Umbilical cord (tissue), 2 donors: Measurements from ENCODE around the gene ARHGEF7. TPM values are rescaled to one million over a fixed set of nuclear protein-coding genes. Genes with fewer than 3 reads are reported as not detected.
"Not testable (repeated sequence)": the region's sequence is repeated elsewhere in the genome, so short reads cannot be mapped to it uniquely, and the experiment has no call there.

ENCODE experiments used
- DNase-seq: peaks from one replicate; pipeline ENCODE4 v3.0.0-alpha.2; 2015; ENCODE audit warnings: low spot score
- total RNA-seq: library from RNA; depleted of rRNA; stranded (reverse); fragments of >200 nt; gene quantifications from one replicate; pipeline ENCODE4 v1.2.3, GENCODE V29; 2014; ENCODE audit warnings: low replicate concordance; ENCODE audit not compliant: insufficient read depth

The ARHGEF7 gene
- total RNA-seq, 1 donor from 2014 or later: 99.2 TPM

GRCh38 chr13:111168107-111168506, 53.0 kb downstream of the ARHGEF7 start:
- no peak for DNase-seq

DNA sequence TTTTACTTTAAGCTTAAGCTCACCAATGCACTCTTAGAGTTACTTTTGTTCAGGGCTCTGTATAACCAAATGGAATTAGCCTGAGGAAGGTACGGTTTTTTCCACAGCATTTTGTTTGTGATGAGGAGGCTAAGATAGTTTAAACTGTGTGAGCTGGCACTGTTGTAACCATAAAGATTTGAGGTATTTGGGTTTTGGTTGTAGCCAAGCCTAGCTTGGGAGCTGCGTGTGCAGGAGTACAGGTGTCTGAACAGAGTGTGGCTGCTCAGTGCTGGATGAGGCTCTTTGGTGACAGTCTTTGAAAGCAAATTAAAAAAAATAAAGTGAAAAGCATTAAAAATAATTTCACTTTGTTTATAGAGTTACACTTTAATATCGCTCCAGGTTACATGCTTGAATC, 56.0 kb downstream of the ARHGEF7 start:
- DNase-seq: no peak

- DNase-seq: no peak
Observed at GRCh38 chr13:111171629-111172028, 56.5 kb downstream of the ARHGEF7 start.

- DNase-seq: no peak
Observed at GRCh38 chr13:111174377-111175114, 59.4 kb downstream of the ARHGEF7 start.

DNA sequence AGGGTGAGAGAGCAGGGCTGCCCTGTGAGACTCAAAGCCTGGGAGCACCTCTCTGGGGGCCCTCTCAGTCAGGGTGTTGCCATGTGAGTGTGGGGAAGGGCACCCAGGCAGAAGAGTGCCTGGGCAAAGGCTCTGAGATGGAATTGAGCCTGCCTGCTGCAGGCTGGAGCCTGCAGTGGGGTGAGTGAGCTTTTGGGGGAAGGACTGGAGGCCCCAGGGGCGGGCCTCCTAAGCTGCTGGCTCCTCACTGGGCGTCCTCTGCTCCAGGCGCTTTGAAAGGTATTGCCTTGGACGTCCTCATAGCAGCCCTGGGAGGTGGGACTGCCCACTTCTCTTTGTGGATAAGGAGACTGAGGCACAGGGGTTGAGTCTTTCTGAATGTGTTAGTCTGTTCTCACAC, 60.3 kb downstream of the ARHGEF7 start:
- DNase-seq: no peak

GRCh38 chr13:111175935-111176334, 60.8 kb downstream of the ARHGEF7 start:
- DNase-seq: no peak

DNA sequence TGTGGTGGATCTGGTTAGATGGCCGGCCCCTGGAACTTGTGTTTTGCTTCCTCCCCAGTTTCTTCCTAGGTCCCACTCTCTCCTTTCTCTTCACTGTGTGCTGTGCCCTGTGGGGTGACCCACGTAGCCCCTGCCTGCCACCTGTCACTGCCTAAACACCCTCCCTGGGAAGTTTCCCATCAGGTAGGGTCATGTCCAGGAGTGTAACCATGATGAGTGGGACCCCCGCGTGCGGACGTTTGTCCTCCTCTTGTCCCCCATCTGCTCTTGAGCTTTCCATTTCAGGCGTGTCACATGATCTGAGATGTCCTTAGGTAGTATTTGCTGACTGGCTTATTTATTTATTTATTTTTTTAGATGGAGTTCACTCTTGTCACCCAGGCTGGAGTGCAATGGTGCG, 61.3 kb downstream of the ARHGEF7 start:
- DNase-seq: no peak

DNA sequence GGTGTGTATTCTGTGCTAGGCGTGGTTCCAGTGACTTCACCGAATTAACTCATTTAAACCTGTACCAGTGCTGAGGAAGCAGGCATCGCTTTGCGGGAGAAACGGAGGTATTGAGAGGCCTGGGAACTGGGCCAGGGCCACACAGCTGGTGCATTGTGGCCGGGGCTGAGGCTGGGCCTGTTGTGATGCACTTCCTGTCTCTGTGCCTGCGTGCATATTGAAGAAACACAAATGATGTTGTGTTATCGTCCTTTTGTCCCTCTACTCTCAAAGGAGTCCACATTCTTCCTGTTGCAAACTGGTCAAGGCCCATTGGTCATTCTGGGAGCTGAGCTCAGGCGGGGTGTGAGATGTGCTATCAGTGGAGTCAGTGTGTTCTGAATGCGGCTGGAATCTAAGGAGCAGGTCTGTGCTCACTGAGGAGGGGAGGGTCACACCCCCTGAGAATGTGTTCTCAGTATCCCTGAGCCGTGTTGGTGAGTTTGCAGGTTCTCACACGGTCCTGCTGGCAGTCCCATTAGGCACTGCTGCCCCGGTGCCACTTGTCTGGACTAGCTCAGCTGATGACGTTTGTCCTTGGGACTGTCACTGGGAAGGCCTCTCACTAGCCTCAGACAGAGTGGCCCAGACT, 62.1 kb downstream of the ARHGEF7 start:
- DNase-seq: no peak

- peak; percentile 41 for DNase-seq
Observed at GRCh38 chr13:111177921-111178320, 62.8 kb downstream of the ARHGEF7 start.

DNA sequence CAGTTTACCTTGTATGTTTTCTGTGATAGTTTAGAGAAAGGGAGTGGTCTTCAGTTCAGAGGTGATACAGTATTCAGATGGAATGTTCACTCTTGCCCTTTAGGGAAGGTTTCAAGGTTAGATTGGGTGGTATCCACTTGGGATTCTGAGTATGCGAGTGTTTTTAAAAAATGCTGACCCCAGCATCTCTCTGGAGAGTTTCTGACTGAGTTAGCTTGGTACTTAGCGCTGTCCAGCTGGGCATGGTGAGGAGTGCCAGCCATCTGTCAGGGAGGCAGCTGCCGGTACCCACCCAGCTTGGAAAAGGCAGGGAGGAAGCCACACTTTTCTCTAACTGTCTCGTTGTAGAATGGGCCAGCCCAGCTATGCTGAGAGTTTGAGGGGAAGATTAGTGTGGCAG, 63.3 kb downstream of the ARHGEF7 start:
- DNase-seq: no peak

- no peak for DNase-seq
Observed at GRCh38 chr13:111179908-111180760, 65.0 kb downstream of the ARHGEF7 start.

- DNase-seq: no peak
Observed at GRCh38 chr13:111181977-111182376, 66.9 kb downstream of the ARHGEF7 start.

DNA sequence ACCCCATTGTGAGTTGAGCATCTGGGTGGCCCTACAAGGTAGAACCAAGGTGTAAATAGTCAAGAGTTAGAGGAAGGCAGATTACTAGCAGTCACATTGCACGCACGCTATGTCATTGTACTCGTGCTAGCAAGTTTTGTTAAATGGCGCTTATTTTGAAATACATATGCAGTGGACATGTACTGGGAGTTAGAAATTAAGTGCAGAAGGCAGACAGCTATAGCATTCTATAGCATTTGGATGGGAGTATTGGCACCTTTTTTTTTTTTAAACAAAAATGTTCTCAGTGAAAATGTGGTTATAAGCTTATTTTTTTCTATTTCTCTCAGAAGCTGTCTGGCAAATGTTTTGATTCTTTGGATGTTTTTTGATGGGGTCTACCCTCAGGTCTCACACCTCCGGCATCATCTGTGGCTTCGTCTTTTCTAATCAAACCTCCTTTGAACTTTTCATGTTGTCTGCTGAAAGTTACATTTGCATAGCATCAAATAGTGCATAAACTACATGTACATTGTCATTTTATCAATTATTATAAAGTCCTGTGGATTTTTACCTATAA, 68.1 kb downstream of the ARHGEF7 start:
- no peak for DNase-seq

DNA sequence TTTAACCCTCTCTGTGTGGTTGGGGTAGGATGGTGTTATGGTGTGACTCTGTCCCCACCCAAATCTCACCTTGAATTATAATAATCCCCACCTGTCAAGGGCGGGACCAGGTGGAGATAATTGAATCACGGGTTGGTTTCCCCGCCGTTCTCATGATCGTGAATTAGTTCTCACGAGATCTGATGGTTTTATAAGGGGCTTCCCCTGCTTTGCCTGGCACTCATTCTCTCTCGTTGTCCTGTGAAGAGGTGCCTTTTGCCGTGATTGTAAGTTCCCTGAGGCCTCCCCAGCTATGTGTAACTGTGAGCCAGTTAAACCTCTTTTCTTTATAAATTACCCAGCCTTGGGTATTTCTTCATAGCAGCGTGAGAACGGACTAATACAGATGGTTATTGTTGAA, 68.8 kb downstream of the ARHGEF7 start:
- DNase-seq: no peak

GRCh38 chr13:111184458-111185401, 69.6 kb downstream of the ARHGEF7 start:
- peak; percentile 43 for DNase-seq

- no peak for DNase-seq
Observed at GRCh38 chr13:111186305-111186935, 71.3 kb downstream of the ARHGEF7 start.

- peak; percentile 52 for DNase-seq
Observed at GRCh38 chr13:111187960-111188541, 72.9 kb downstream of the ARHGEF7 start.

GRCh38 chr13:111189064-111189505, 74.0 kb downstream of the ARHGEF7 start:
- not testable (repeated sequence) for DNase-seq

GRCh38 chr13:111189516-111189915, 74.4 kb downstream of the ARHGEF7 start:
- DNase-seq: not testable (repeated sequence)

- DNase-seq: not testable (repeated sequence)
Observed at GRCh38 chr13:111193223-111193622, 78.1 kb downstream of the ARHGEF7 start.
